Heart right ventricle (tissue), 16 donors: Measurements from ENCODE around the gene ZBTB7A. TPM values are rescaled to one million over a fixed set of nuclear protein-coding genes. Genes with fewer than 3 reads are reported as not detected.
A peak's percentile ranks its signal among the peaks of the same experiment; 100 is the strongest.

Source experiments
- ATAC-seq, 8 donors: fragments of 200-7000 bp; cut with Tn5 transposase; one replicate each; pipeline ENCODE4 v1.9.1; 2020; ENCODE audit warnings: mild to moderate bottlenecking in 8 of 8, moderate library complexity in 8 of 8, moderate number of reproducible peaks in 1 of 8
- DNase-seq, 2 donors: peaks; one replicate each; pipeline ENCODE4 v3.0.0-alpha.2; 2020
- H3K27ac ChIP-seq, 10 donors: fragments of 200-600 bp; sonication (generic) in 2 of 10; one replicate each; pipeline versions ENCODE4 v1.5.0 to v1.8.0; 2020 to 2022; ENCODE audit warnings: mild to moderate bottlenecking in 3 of 10
- H3K27me3 ChIP-seq, 7 donors: fragments of 200-600 bp; one replicate each; pipeline ENCODE4 v1.8.0; 2021 to 2022; ENCODE audit warnings: mild to moderate bottlenecking in 2 of 7
- H3K36me3 ChIP-seq, 9 donors: fragments of 200-600 bp; sonication (generic) in 1 of 9; one replicate each; pipeline versions ENCODE4 v1.5.0 to v1.8.0; 2020 to 2022; ENCODE audit warnings: mild to moderate bottlenecking in 2 of 9
- H3K4me1 ChIP-seq, 9 donors: fragments of 200-600 bp; sonication (generic) in 1 of 9; one replicate each; pipeline versions ENCODE4 v1.5.0 to v1.8.0; 2020 to 2022; ENCODE audit warnings: mild to moderate bottlenecking in 4 of 9
- H3K4me3 ChIP-seq, 10 donors: fragments of 200-600 bp; sonication (generic) in 2 of 10; one replicate each; pipeline versions ENCODE4 v1.5.0 to v1.8.0; 2020 to 2022; ENCODE audit warnings: mild to moderate bottlenecking in 7 of 10, moderate library complexity in 2 of 10
- H3K9me3 ChIP-seq, 11 donors: fragments of 200-600 bp in 10 of 11; sonication (generic) in 2 of 11; one replicate each; pipeline versions ENCODE4 v1.5.0 to v1.8.0; 2013 to 2022; ENCODE audit warnings: mild to moderate bottlenecking in 2 of 11, control low read depth in 1 of 11, moderate library complexity in 1 of 11
- CTCF ChIP-seq, 9 donors: fragments of 200-600 bp; sonication (generic) in 2 of 9; IDR thresholded peaks; one replicate each; pipeline versions ENCODE4 v1.5.0 to v1.8.0; 2021 to 2022; ENCODE audit warnings: antibody characterized with exemption in 9 of 9, mild to moderate bottlenecking in 5 of 9, moderate library complexity in 1 of 9
- WGBS, 2 donors: extraction: QIAGEN DNeasy Blood & Tissue Kit; methylation state at CpG; one replicate each; pipeline ENCODE4 v1.1.7; 2013; ENCODE audit warnings: inconsistent platforms in 1 of 2; 5-methylcytosine and 5-hydroxymethylcytosine counted together
- intact Hi-C, 10 donors: fragments of 100-400 bp; cut with DNase I; formaldehyde crosslinking; loops; one replicate each; pipeline versions ENCODE4 v1.11.1 to v1.14.2; 2022
- polyA plus RNA-seq, 2 donors: library from polyadenylated mRNA; stranded (reverse); fragments of 200-250 nt; gene quantifications; one replicate each; pipeline ENCODE4 v1.2.3, GENCODE V29; 2013
- total RNA-seq, 10 donors: library from RNA; stranded (reverse); fragmentation: NEBNext Ultra II Directional in 3 of 10; extraction: Animal tissue kit (Norgen Biotek cat#: 25700) in 3 of 10; gene quantifications; one replicate each; pipeline versions ENCODE4 v1.2.1 to v1.2.4, GENCODE V29; 2021 to 2023
- donor health status: Arrhythmogenic right ventricular cardiomyopathy.
- donor health status: ischemic (EF 13 %, LVEDD 7.1; RV severe dilation, severe dysfunction).
- donor health status: healthy with polysubstance abuse.
- donor health status: DM: no; HTN: yes; CAD: no.
- donor health status: DM: no; HTN: no; CAD: no.
- donor health status: ischemic (EF 25% LVEDD 6.9; RV normal size, moderate dysfunction).
- donor health status: ischemic (EF 25% LVEDD 5.7; RV mildly dilated, moderate dysfunction).
- donor health status: healthy.
- donor health status: DM: yes; HTN: yes; CAD: no.
- donor health status: Ischemic cardiomyopathy.
- donor health status: ischemic (EF 35%, LVEDD 5.7; RV mildly dilated, moderate dysfunction).
- donor health status: nonischemic (EF 11% LVEDD 7.7; RV severe dilation, severe dysfunction).
- donor health status: DM: yes; HTN: yes; CAD: no.
- donor health status: PGD.
- donor health status: ischemic (EF 29% LVEDD 5.4; RV normal size, mild dysfunction).
- donor health status: nonischemic (EF 23%, LVEDD 6.1; RV moderate dilation, normal function).

The ZBTB7A gene
- total and polyA plus RNA-seq, 12 donors, result 9.6 to 40.5 (median 25.2) TPM

DNA sequence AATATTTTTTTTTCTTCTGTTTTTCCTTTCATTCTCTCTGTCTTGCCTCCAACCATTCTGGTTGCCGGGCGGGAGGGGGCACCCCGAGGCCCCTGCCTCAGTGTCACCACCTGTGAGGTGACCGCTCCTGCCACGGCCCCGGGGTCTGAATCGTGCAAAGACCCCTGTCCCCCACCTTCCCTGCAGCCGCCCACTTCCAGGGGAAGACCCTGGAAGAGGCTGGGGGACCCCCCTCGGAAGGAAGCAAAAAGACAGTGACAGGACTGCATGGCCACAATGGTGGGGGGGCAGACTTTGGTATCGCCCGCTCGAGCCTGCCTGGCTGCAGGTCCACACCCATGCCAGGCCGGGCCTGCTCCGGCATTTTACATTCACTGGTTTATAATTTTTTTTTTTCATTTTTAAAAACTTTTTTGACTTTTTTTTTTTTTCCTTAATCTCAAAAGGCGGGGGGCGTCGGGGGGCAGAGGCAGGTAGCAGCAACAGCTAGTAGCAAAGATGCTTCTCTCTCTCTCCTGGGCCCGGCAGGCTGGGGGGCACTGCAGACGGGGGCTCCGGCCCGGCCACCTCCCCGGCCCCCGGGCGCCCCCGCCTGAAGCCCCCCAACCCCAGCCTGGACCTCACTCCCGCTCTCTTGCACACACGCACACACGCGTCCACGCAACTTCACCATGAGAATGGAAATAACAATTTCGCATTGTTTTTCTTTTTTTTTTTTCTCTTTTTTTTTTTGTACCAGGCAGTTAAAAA, 22.6 kb downstream of the ZBTB7A start:
- TF ChIP-seq CTCF (IDR thresholded peaks at IDR 0.05), result no peak
- no peak for ATAC-seq
- no peak for DNase-seq
- Histone ChIP-seq H3K27me3 (no peaks in the 10 kb centered on the region), H3K4me3 (no peak overlapping the region), H3K9me3 (no peaks in the 10 kb centered on the region), H3K27ac (no peak overlapping the region), H3K4me1 (peaks cover 0 to 29% (median 14%) of the 10 kb centered on the region in 9 donors), H3K36me3 (peaks cover 0 to 65% (median 17%) of the 10 kb centered on the region in 9 donors)
- intact Hi-C loops, result no loop called here
- 91 to 93% methylated on average over 31 of the region's 31 CpGs for WGBS, 2 donors

GRCh38 chr19:4043401-4043800, 23.3 kb downstream of the ZBTB7A start:
- H3K27ac ChIP-seq, result peak overlapping the region in 1 of 10 donors; percentile 55

GRCh38 chr19:4042731-4043082, 24.0 kb downstream of the ZBTB7A start:
- ATAC-seq (peak in 6 of 8 donors; percentile 13 to 30 (median 20)), DNase-seq (no peak)
- no peak for TF ChIP-seq CTCF (IDR thresholded peaks at IDR 0.05)
- H3K4me1 ChIP-seq, result peaks cover 0 to 28% (median 13%) of the 10 kb centered on the region in 9 donors
- H3K9me3 ChIP-seq, result no peaks in the 10 kb centered on the region
- H3K27me3 ChIP-seq, result no peaks in the 10 kb centered on the region
- 68 to 70% methylated on average over 13 to 14 of the region's 14 CpGs for WGBS, 2 donors
- H3K27ac ChIP-seq, result peak overlapping the region in 6 of 10 donors; percentile 16 to 62 (median 44)
- no peak overlapping the region for H3K4me3 ChIP-seq
- intact Hi-C loops, result no loop called here
- peaks cover 0 to 70% (median 20%) of the 10 kb centered on the region in 9 donors for H3K36me3 ChIP-seq

More at GRCh38 chr19:4043401-4043800, 23.3 kb downstream of the ZBTB7A start:
- Histone ChIP-seq H3K36me3 (peaks cover 0 to 70% (median 22%) of the 10 kb centered on the region in 9 donors), H3K27me3 (no peaks in the 10 kb centered on the region), H3K4me1 (peaks cover 0 to 28% (median 13%) of the 10 kb centered on the region in 9 donors), H3K4me3 (no peak overlapping the region), H3K9me3 (no peaks in the 10 kb centered on the region)
- intact Hi-C loops, result no loop called here
- no peak for TF ChIP-seq CTCF (IDR thresholded peaks at IDR 0.05)
- ATAC-seq, result no peak
- 82 to 84% methylated on average over 11 of the region's 11 CpGs for WGBS, 2 donors
- no peak for DNase-seq

DNA sequence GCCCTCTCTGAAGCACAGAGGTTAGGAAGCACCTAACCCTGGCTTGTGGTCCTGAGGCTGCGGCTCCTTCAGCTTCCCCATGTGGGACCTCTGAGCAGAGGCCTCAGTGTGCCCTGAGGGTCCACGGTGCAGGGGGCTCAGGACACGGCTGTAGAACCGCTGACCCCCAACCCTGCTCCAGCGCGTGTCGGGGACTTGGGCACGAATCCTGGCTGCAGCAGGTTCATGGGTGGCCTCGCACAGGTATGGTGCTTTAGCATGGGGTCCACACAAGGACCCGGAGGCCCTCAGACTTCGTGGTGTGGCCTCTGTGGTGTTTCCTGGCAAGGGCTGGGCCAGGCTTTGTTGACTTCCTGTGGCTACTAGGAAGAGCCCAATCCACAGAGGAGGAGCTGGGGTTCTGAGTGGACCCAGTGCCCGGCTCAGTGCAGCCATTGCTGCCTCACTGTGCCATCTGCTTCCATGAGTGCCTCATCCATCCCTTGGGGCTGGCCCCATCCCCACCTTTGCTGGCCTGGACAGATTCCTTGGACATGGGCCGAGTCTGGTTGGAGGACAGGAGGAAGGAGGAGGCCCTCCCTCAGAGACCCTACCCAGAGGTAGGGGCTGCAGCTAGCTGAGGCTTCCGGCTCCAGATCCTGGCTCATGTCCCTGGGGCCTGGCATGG, 24.5 kb downstream of the ZBTB7A start:
- Histone ChIP-seq H3K36me3 (peaks cover 0 to 70% (median 20%) of the 10 kb centered on the region in 9 donors), H3K4me3 (no peak overlapping the region), H3K4me1 (peaks cover 0 to 27% (median 13%) of the 10 kb centered on the region in 9 donors), H3K9me3 (no peaks in the 10 kb centered on the region), H3K27ac (peak overlapping the region in 6 of 10 donors; percentile 16 to 62 (median 44)), H3K27me3 (no peaks in the 10 kb centered on the region)
- no peak for TF ChIP-seq CTCF (IDR thresholded peaks at IDR 0.05)
- intact Hi-C loops, result no loop called here
- DNase-seq, result no peak
- 82 to 84% methylated on average over 14 of the region's 14 CpGs for WGBS, 2 donors
- peak in 7 of 8 donors; percentile 8 to 23 (median 14) for ATAC-seq
